ENCODE results near the gene CLIC4.

CLIC4 gene

GRCh38 chr1:24853649-24854048 is 108.4 kb downstream of the CLIC4 start:
- no peak for DNase-seq (ENCODE audit: insufficient read length, low spot score)
- no peak for FAIRE-seq

- DNase-seq (ENCODE audit: insufficient read length, low spot score): no peak
- no peak for FAIRE-seq
Measured at GRCh38 chr1:24855474-24855873, 110.2 kb downstream of the CLIC4 start.

GRCh38 chr1:24856787-24857506 is 111.7 kb downstream of the CLIC4 start:
- FAIRE-seq: no peak
- no peak for DNase-seq (ENCODE audit: insufficient read length, low spot score)

GRCh38 chr1:24857507-24858133 is 112.4 kb downstream of the CLIC4 start:
- DNase-seq (ENCODE audit: insufficient read length, low spot score): no peak

GRCh38 chr1:24858277-24858676 is 113.0 kb downstream of the CLIC4 start:
- FAIRE-seq: no peak
- no peak for DNase-seq (ENCODE audit: insufficient read length, low spot score)

More at GRCh38 chr1:24857507-24858133, 112.4 kb downstream of the CLIC4 start:
- no peak for FAIRE-seq

- DNase-seq (ENCODE audit: insufficient read length, low spot score): no peak
- no peak for FAIRE-seq
Measured at GRCh38 chr1:24859063-24860010, 114.1 kb downstream of the CLIC4 start.

GRCh38 chr1:24860841-24861240 is 115.6 kb downstream of the CLIC4 start:
- DNase-seq (ENCODE audit: insufficient read length, low spot score) (no peak), FAIRE-seq (no peak)

GRCh38 chr1:24861821-24862727 is 116.8 kb downstream of the CLIC4 start:
- FAIRE-seq: no peak
- no peak for DNase-seq (ENCODE audit: insufficient read length, low spot score)

GRCh38 chr1:24862775-24863483 is 117.7 kb downstream of the CLIC4 start:
- FAIRE-seq (no peak), DNase-seq (ENCODE audit: insufficient read length, low spot score) (no peak)

GRCh38 chr1:24864370-24864777 is 119.1 kb downstream of the CLIC4 start:
- no peak for DNase-seq (ENCODE audit: insufficient read length, low spot score)
- FAIRE-seq: no peak

- DNase-seq (ENCODE audit: insufficient read length, low spot score) (no peak), FAIRE-seq (no peak)
Measured at GRCh38 chr1:24865168-24865567, 119.9 kb downstream of the CLIC4 start.

- DNase-seq (ENCODE audit: insufficient read length, low spot score): no peak
- no peak for FAIRE-seq
Measured at GRCh38 chr1:24865587-24865986, 120.3 kb downstream of the CLIC4 start.

GRCh38 chr1:24866211-24867083 is 121.2 kb downstream of the CLIC4 start:
- FAIRE-seq (no peak), DNase-seq (ENCODE audit: insufficient read length, low spot score) (no peak)

- DNase-seq (ENCODE audit: insufficient read length, low spot score): no peak
- FAIRE-seq: no peak
Measured at GRCh38 chr1:24867084-24867870, 122.0 kb downstream of the CLIC4 start.

GRCh38 chr1:24868016-24868875 is 123.0 kb downstream of the CLIC4 start:
- no peak for DNase-seq (ENCODE audit: insufficient read length, low spot score)
- no peak for FAIRE-seq

- no peak for FAIRE-seq
- DNase-seq (ENCODE audit: insufficient read length, low spot score): no peak
Measured at GRCh38 chr1:24870551-24871195, 125.4 kb downstream of the CLIC4 start.
